GM12878 (cell line): Measurements from ENCODE around the gene YKT6. TPM values are rescaled to one million over a fixed set of nuclear protein-coding genes. Genes with fewer than 3 reads are reported as not detected.

ENCODE experiments used
- ATAC-seq: fragments of 200-7000 bp; cut with Tn5 transposase; 3 replicates; pipeline ENCODE4 v1.9.1; 2020; ENCODE audit warnings: mild to moderate bottlenecking, moderate library complexity
- BruUV-seq: library from RNA; stranded (reverse); fragments of 400-500 nt; replicated peaks from 2 replicates; lab custom pipeline; 2021; lab: Mats Ljungman, UMichigan
- CTCF ChIA-PET: fragments of 300-600 bp; sonication (Branson Sonifier 250); formaldehyde crosslinking; extraction: SDS; loops from one replicate; lab custom pipeline; 2021; ENCODE audit warnings: inconsistent platforms; lab: Yijun Ruan, JAX
- POLR2A ChIA-PET: fragments of 350-600 bp; formaldehyde crosslinking; extraction: SDS; loops from one replicate; lab custom pipeline; 2021; ENCODE audit warnings: inconsistent platforms; lab: Charles Lee
- RAD21 ChIA-PET: fragments of 300-600 bp; sonication (Branson Sonifier 250); formaldehyde crosslinking; loops from one replicate; lab custom pipeline; 2023; ENCODE audit warnings: antibody characterized with exemption; ENCODE audit not compliant: unreplicated experiment; lab: Charles Lee
- SMC1A ChIA-PET: fragments of 300-600 bp; sonication (Branson Sonifier 250); formaldehyde crosslinking; loops from one replicate; lab custom pipeline; 2023; ENCODE audit not compliant: unreplicated experiment, uncharacterized antibody; lab: Charles Lee
- DNase-seq: peaks from one replicate; pipeline ENCODE4 v3.0.0-alpha.2; 2011; ENCODE audit warnings: low read depth, low spot score
- FAIRE-seq: peaks from 3 replicates; lab custom pipeline; 2011; peaks lifted over from hg19 to GRCh38; lab: Jason Lieb, UNC
- H2AFZ ChIP-seq: 2 replicates; pipeline ENCODE4 v1.6.0; 2011; ENCODE audit warnings: low read depth, low read length, control low read depth; ENCODE audit not compliant: control insufficient read depth
- H3K27ac ChIP-seq: 2 replicates; pipeline ENCODE4 v1.5.1; 2011; ENCODE audit warnings: control low read depth; ENCODE audit not compliant: control insufficient read depth, insufficient read depth
- H3K27me3 ChIP-seq, 2 experiments: replicated peaks in 1 of 2; 2 replicates each; pipeline versions ENCODE4 v1.6.0 to v1.6.1; 2011; ENCODE audit warnings: low read length in 1 of 2; ENCODE audit not compliant: control insufficient read depth in 2 of 2, insufficient read depth in 2 of 2
- H3K36me3 ChIP-seq, 2 experiments: 2 replicates each; pipeline ENCODE4 v1.5.1; 2011; ENCODE audit warnings: low read length in 1 of 2; ENCODE audit not compliant: control insufficient read depth in 2 of 2, insufficient read depth in 2 of 2
- H3K4me1 ChIP-seq: 2 replicates; pipeline ENCODE4 v1.6.1; 2011; ENCODE audit warnings: mild to moderate bottlenecking, low read length, moderate library complexity, mixed read lengths; ENCODE audit not compliant: control insufficient read depth, insufficient read depth
- H3K4me2 ChIP-seq: 2 replicates; pipeline ENCODE4 v1.6.0; 2011; ENCODE audit warnings: control low read depth; ENCODE audit not compliant: control insufficient read depth, insufficient read depth
- H3K4me3 ChIP-seq: fragments of 200-600 bp; sonication (generic); 2 replicates; pipeline ENCODE4 v1.5.1; 2016
- H3K79me2 ChIP-seq: 2 replicates; pipeline ENCODE4 v1.6.0; 2011; ENCODE audit warnings: low read length; ENCODE audit not compliant: control insufficient read depth, insufficient read depth
- H3K9ac ChIP-seq: 2 replicates; pipeline ENCODE4 v1.8.0; 2011; ENCODE audit warnings: low read length, control low read depth, mixed read lengths; ENCODE audit not compliant: control insufficient read depth, insufficient read depth
- H3K9me3 ChIP-seq: replicated peaks from 3 replicates; pipeline ENCODE4 v1.5.1; 2011; ENCODE audit warnings: mild to moderate bottlenecking, low read length; ENCODE audit not compliant: control insufficient read depth, insufficient read depth
- H4K20me1 ChIP-seq: 2 replicates; pipeline ENCODE4 v1.6.0; 2011; ENCODE audit not compliant: control insufficient read depth, insufficient read depth
- DPF2 ChIP-seq: fragments of 450-650 bp; IDR thresholded peaks from 2 replicates; pipeline ENCODE4 v1.6.1; 2017; ENCODE audit warnings: mild to moderate bottlenecking
- EGR1 ChIP-seq, 2 experiments: IDR thresholded peaks; 1 replicate in 1 of 2; 2 replicates in 1 of 2; pipeline ENCODE4 v1.6.1; 2011 to 2012; ENCODE audit warnings: low read depth in 2 of 2, low read length in 2 of 2, borderline replicate concordance in 1 of 2, mild to moderate bottlenecking in 1 of 2, moderate library complexity in 1 of 2
- EZH2 ChIP-seq: IDR thresholded peaks from 2 replicates; pipeline ENCODE4 v1.6.1; 2012; ENCODE audit warnings: low read depth, mild to moderate bottlenecking, control low read depth, inconsistent platforms, low read length, borderline replicate concordance; ENCODE audit not compliant: control insufficient read depth
- FOXK2 ChIP-seq: fragments of 450-650 bp; IDR thresholded peaks from 2 replicates; pipeline ENCODE4 v1.6.1; 2017; ENCODE audit warnings: mild to moderate bottlenecking, moderate library complexity
- IKZF2 ChIP-seq, 2 experiments: fragments of 450-650 bp; IDR thresholded peaks; 2 replicates each; pipeline ENCODE4 v1.6.1; 2017; ENCODE audit warnings: mild to moderate bottlenecking in 2 of 2, moderate library complexity in 2 of 2
- IRF3 ChIP-seq: fragments of 450-650 bp; IDR thresholded peaks from 2 replicates; pipeline ENCODE4 v1.6.1; 2014; ENCODE audit warnings: mild to moderate bottlenecking
- JUND ChIP-seq: IDR thresholded peaks from 2 replicates; pipeline ENCODE4 v1.6.1; 2012; ENCODE audit warnings: low read depth, mild to moderate bottlenecking, low read length, improper control_type of control experiment, moderate library complexity
- NFXL1 ChIP-seq: fragments of 450-650 bp; IDR thresholded peaks from 2 replicates; pipeline ENCODE4 v1.6.1; 2017; ENCODE audit warnings: antibody characterized with exemption, mild to moderate bottlenecking, borderline replicate concordance
- NRF1 ChIP-seq: conservative IDR thresholded peaks from 2 replicates; pipeline ENCODE4 v1.6.1; 2011; ENCODE audit warnings: mild to moderate bottlenecking, low read depth, low read length, improper control_type of control experiment
- POU2F2 ChIP-seq: IDR thresholded peaks from 3 replicates; pipeline ENCODE4 v1.6.1; 2011; ENCODE audit warnings: low read depth, mild to moderate bottlenecking, low read length, borderline replicate concordance
- RB1 ChIP-seq: fragments of 450-650 bp; formaldehyde crosslinking; IDR thresholded peaks from 2 replicates; pipeline ENCODE4 v1.6.1; 2017; ENCODE audit warnings: mild to moderate bottlenecking, borderline replicate concordance
- TBL1XR1 ChIP-seq: IDR thresholded peaks from 2 replicates; pipeline ENCODE4 v1.6.1; 2012; ENCODE audit warnings: low read depth, low read length, improper control_type of control experiment
- USF1 ChIP-seq: IDR thresholded peaks from 2 replicates; pipeline ENCODE4 v1.6.1; 2011; ENCODE audit warnings: borderline replicate concordance, low read depth, mild to moderate bottlenecking, moderate library complexity, mixed read lengths, low read length; ENCODE audit not compliant: insufficient read depth; ENCODE audit errors: extremely low read length
- YY1 ChIP-seq: IDR thresholded peaks from 2 replicates; pipeline ENCODE4 v1.6.1; 2011; ENCODE audit warnings: low read depth, mild to moderate bottlenecking, low read length
- ZBTB11 ChIP-seq: fragments of 450-650 bp; formaldehyde crosslinking; IDR thresholded peaks from 2 replicates; pipeline ENCODE4 v1.5.0; 2022; ENCODE audit warnings: mild to moderate bottlenecking, missing genetic modification characterization
- ZNF24 ChIP-seq: fragments of 450-650 bp; IDR thresholded peaks from 2 replicates; pipeline ENCODE4 v1.6.1; 2017; ENCODE audit warnings: antibody characterized with exemption, mild to moderate bottlenecking
- ZNF384 ChIP-seq: IDR thresholded peaks from 2 replicates; pipeline ENCODE4 v1.6.1; 2012; ENCODE audit warnings: low read depth, mild to moderate bottlenecking, low read length, improper control_type of control experiment, borderline replicate concordance
- ZSCAN29 ChIP-seq: fragments of 450-650 bp; IDR thresholded peaks from 2 replicates; pipeline ENCODE4 v1.6.1; 2017; ENCODE audit warnings: mild to moderate bottlenecking, moderate library complexity
- in situ Hi-C: fragments of 300-500 bp; cut with MboI; formaldehyde crosslinking; loops from 9 replicates; pipeline ENCODE4 v1.14.3; 2018; ENCODE audit warnings: mixed read lengths
- intact Hi-C: fragments of 100-400 bp; cut with micrococcal nuclease; formaldehyde crosslinking; loops from one replicate; pipeline ENCODE4 v1.14.2; 2022; ENCODE audit not compliant: unreplicated experiment
- polyA plus RNA-seq, 11 experiments: library from polyadenylated mRNA; depleted of rRNA in 4 of 11; unstranded in 6 of 11; stranded (reverse) in 5 of 11; fragments of >200 nt; fragmentation: Nextera tagmentation in 4 of 11; fragmentation: Illumina TruSeq in 1 of 11; extraction: Ambion mirVana in 4 of 11; extraction: Trizol in 1 of 11; gene quantifications; 1 replicate in 1 of 11; 2 replicates in 10 of 11; pipeline versions ENCODE4 v1.2.1 to v1.2.3, GENCODE V29; 2011 to 2016; ENCODE audit warnings: inconsistent platforms in 2 of 11, missing spikeins in 2 of 11, low read depth in 1 of 11
- total RNA-seq, 4 experiments: library from RNA; depleted of rRNA in 3 of 4; stranded (reverse); fragments of >200 nt in 3 of 4; fragmentation: Illumina TruSeq in 1 of 4; extraction: Trizol in 1 of 4; gene quantifications; 2 replicates each; pipeline versions ENCODE4 v1.2.1 to v1.2.3, GENCODE V29; 2013 to 2021
- TF ChIP-seq, protein P1 (sequence below): IDR thresholded peaks from 2 replicates; pipeline ENCODE4 v1.6.1; 2012; ENCODE audit warnings: low read length, inconsistent platforms
- TF ChIP-seq, protein P2 (sequence below): IDR thresholded peaks from 2 replicates; pipeline ENCODE4 v1.6.1; 2012; ENCODE audit warnings: low read depth, low read length, improper control_type of control experiment

Gene YKT6
- total and polyA plus RNA-seq, 10 of the 15 experiments (the other 5 are each of a cell fraction or from before 2014, with no cell fraction given), result 1.7 to 95.2 (median 70.5) TPM

GRCh38 chr7:44172352-44172751 lies 28.4 kb upstream of the YKT6 start:
- Histone ChIP-seq H3K9ac (no peak overlapping the region), H3K79me2 (no peaks in the 10 kb centered on the region), H2AFZ (no peak overlapping the region), H3K4me2 (no peak overlapping the region), H4K20me1 (no peaks in the 10 kb centered on the region), H3K27ac (no peak overlapping the region), H3K36me3 (no peaks in the 10 kb centered on the region), H3K4me3 (no peak overlapping the region), H3K9me3 (no peaks in the 10 kb centered on the region), H3K27me3 (peaks cover 0 to 2% of the 10 kb centered on the region in 2 experiments; a peak in 2 of 4 replicates), H3K4me1 (no peaks in the 10 kb centered on the region)
- ChIA-PET SMC1A (no interaction called here), CTCF (interaction anchor here (0.8 kb wide), 1 partner anchor 41 kb away, joined by 3 read pairs; no protein-coding TSS in a partner anchor), RAD21 (no interaction called here), POLR2A (no interaction called here)
- in situ Hi-C loops, result no loop called here
- no peak for DNase-seq
- no peak for TF ChIP-seq ZSCAN29
- no peak for TF ChIP-seq FOXK2
- no peak for TF ChIP-seq JUND
- no peak for TF ChIP-seq USF1
- no peak for TF ChIP-seq YY1
- TF ChIP-seq EGR1 (IDR thresholded peaks at IDR 0.05; ENCODE audit: borderline replicate concordance in 1 of 2, low read depth in 2 of 2, low read length in 2 of 2), result no peak
- TF ChIP-seq POU2F2, result no peak
- TF ChIP-seq TBL1XR1, result no peak
- no peak for TF ChIP-seq ZNF384
- no peak for TF ChIP-seq NFXL1
- TF ChIP-seq, protein P1, sequence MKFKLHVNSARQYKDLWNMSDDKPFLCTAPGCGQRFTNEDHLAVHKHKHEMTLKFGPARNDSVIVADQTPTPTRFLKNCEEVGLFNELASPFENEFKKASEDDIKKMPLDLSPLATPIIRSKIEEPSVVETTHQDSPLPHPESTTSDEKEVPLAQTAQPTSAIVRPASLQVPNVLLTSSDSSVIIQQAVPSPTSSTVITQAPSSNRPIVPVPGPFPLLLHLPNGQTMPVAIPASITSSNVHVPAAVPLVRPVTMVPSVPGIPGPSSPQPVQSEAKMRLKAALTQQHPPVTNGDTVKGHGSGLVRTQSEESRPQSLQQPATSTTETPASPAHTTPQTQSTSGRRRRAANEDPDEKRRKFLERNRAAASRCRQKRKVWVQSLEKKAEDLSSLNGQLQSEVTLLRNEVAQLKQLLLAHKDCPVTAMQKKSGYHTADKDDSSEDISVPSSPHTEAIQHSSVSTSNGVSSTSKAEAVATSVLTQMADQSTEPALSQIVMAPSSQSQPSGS, result no peak
- TF ChIP-seq RB1, result no peak
- no peak for TF ChIP-seq NRF1
- no peak for TF ChIP-seq ZNF24
- TF ChIP-seq IKZF2 (IDR thresholded peaks at IDR 0.05), result no peak
- TF ChIP-seq IRF3, result no peak
- no peak for TF ChIP-seq ZBTB11 (CRISPR knock-in tag)
- no peak for TF ChIP-seq DPF2
- TF ChIP-seq, protein P2, sequence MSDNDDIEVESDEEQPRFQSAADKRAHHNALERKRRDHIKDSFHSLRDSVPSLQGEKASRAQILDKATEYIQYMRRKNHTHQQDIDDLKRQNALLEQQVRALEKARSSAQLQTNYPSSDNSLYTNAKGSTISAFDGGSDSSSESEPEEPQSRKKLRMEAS, result no peak
- TF ChIP-seq EZH2, result no peak
- BruUV-seq, result no TSS peak
- intact Hi-C loops, result no loop called here
- no peak for ATAC-seq
- FAIRE-seq, result no peak
